Body of pancreas (tissue), 4 donors: ENCODE measurements around the gene EDC4.

Experiments used
- CTCF ChIP-seq, 7 experiments: fragments of 450-650 bp in 4 of 7; fragments of 200-600 bp in 3 of 7; sonication (generic) in 3 of 7; IDR thresholded peaks; one replicate each; pipeline ENCODE4 v1.5.1; 2016 to 2019; ENCODE audit warnings: antibody characterized with exemption in 7 of 7
- POLR2A ChIP-seq, 3 donors: fragments of 450-650 bp; IDR thresholded peaks; one replicate each; pipeline ENCODE4 v1.6.1; 2016; ENCODE audit warnings: antibody characterized with exemption in 3 of 3, mild to moderate bottlenecking in 2 of 3

GRCh38 chr16:67919622-67920221, 46.9 kb downstream of the EDC4 start:
- TF ChIP-seq CTCF (IDR thresholded peaks at IDR 0.05) (no peak), POLR2A (IDR thresholded peaks at IDR 0.05) (no peak)
